H1 (cell line): ENCODE data around the gene ZNF175.

ENCODE experiments used
- POLR2AphosphoS5 ChIP-seq: IDR thresholded peaks from 2 replicates; pipeline ENCODE4 v1.6.1; 2011; ENCODE audit warnings: low read depth, low read length
- ZNF274 ChIP-seq: IDR thresholded peaks from 2 replicates; pipeline ENCODE4 v1.7.0; 2012; ENCODE audit warnings: low read length, borderline replicate concordance; ENCODE audit errors: extremely low read depth
- TF ChIP-seq, protein P1 (sequence below), 3 experiments: IDR thresholded peaks; 1 replicate in 2 of 3; 2 replicates in 1 of 3; pipeline versions ENCODE4 v1.5.1 to v1.6.1; 2011; ENCODE audit warnings: low read length in 3 of 3, mild to moderate bottlenecking in 3 of 3, inconsistent platforms in 2 of 3, low read depth in 1 of 3, moderate library complexity in 1 of 3; ENCODE audit not compliant: insufficient read depth in 1 of 3; ENCODE audit errors: control extremely low read depth in 1 of 3
- TF ChIP-seq, protein P2 (sequence below): IDR thresholded peaks from 2 replicates; pipeline ENCODE4 v1.6.1; 2012; ENCODE audit warnings: inconsistent platforms

DNA sequence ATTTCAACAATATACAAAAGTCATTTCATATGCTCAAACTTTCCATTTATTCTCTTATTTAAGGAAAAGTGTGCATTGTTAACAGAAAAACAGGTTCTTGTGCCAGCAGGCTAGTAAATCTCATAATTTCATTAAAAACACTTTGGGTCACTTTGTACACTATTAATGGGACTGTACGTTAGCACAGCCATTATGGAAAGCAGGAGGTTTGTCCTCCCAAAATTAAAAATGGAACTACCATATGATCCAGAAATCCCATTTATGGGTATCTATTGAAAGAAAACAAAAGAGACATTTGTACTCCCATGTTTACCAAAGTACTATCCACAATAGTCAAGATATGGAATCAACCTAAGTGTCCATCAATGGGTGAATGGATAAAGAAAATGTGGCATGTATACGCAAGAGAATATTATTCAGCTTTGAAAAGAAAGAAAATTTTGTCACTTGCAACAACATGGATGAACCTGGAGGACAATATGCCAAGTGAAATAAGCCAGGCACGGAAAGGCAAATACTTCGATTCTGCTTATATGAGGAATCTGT, 31.2 kb upstream of the ZNF175 start:
- TF ChIP-seq, protein P1, sequence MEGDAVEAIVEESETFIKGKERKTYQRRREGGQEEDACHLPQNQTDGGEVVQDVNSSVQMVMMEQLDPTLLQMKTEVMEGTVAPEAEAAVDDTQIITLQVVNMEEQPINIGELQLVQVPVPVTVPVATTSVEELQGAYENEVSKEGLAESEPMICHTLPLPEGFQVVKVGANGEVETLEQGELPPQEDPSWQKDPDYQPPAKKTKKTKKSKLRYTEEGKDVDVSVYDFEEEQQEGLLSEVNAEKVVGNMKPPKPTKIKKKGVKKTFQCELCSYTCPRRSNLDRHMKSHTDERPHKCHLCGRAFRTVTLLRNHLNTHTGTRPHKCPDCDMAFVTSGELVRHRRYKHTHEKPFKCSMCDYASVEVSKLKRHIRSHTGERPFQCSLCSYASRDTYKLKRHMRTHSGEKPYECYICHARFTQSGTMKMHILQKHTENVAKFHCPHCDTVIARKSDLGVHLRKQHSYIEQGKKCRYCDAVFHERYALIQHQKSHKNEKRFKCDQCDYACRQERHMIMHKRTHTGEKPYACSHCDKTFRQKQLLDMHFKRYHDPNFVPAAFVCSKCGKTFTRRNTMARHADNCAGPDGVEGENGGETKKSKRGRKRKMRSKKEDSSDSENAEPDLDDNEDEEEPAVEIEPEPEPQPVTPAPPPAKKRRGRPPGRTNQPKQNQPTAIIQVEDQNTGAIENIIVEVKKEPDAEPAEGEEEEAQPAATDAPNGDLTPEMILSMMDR (IDR thresholded peaks at IDR 0.05; ENCODE audit: control extremely low read depth in 1 of 3, insufficient read depth in 1 of 3, low read depth in 1 of 3, low read length in 3 of 3) = no peak
- TF ChIP-seq POLR2AphosphoS5 (no peak), ZNF274 (no peak)
- TF ChIP-seq, protein P2, sequence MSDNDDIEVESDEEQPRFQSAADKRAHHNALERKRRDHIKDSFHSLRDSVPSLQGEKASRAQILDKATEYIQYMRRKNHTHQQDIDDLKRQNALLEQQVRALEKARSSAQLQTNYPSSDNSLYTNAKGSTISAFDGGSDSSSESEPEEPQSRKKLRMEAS = no peak
